ENCODE data around the gene FAM170B. TPM values are rescaled to one million over a fixed set of nuclear protein-coding genes. Genes with fewer than 3 reads are reported as not detected.

FAM170B gene
- total RNA-seq, 1 donor, result not detected

GRCh38 chr10:49115796-49116508 is 17.9 kb downstream of the FAM170B start:
- no peak for DNase-seq (ENCODE audit: low read depth)
- no peak for TF ChIP-seq CTCF (IDR thresholded peaks at IDR 0.05; ENCODE audit: insufficient read depth, low read depth, low read length)
- H3K4me3 ChIP-seq (ENCODE audit: low read depth, low read length), result peak overlapping the region; percentile 27

GRCh38 chr10:49115015-49115795 is 18.6 kb downstream of the FAM170B start, which contains the start of gene VSTM4:
TSS of gene VSTM4 (minus strand) at chr10:49115522. CDS start at chr10:49115485, 37 bp downstream.
- H3K4me3 ChIP-seq (ENCODE audit: low read depth, low read length), result peak within 1 kb of the TSS; percentile 57
- DNase-seq (ENCODE audit: low read depth), result no peak
- no peak for TF ChIP-seq CTCF (IDR thresholded peaks at IDR 0.05; ENCODE audit: insufficient read depth, low read depth, low read length)

- H3K4me3 ChIP-seq (ENCODE audit: low read depth, low read length), result peak overlapping the region; percentile 57
- peak; percentile 6 for TF ChIP-seq CTCF (IDR thresholded peaks at IDR 0.05; ENCODE audit: insufficient read depth, low read depth, low read length)
- peak; percentile 33 for DNase-seq (ENCODE audit: low read depth)
Measured at GRCh38 chr10:49114718-49115014, 19.2 kb downstream of the FAM170B start.

GRCh38 chr10:49113741-49114141 is 20.1 kb downstream of the FAM170B start:
- no peak overlapping the region for H3K4me3 ChIP-seq (ENCODE audit: low read depth, low read length)
- TF ChIP-seq CTCF (IDR thresholded peaks at IDR 0.05; ENCODE audit: insufficient read depth, low read depth, low read length), result no peak
- DNase-seq (ENCODE audit: low read depth), result no peak

- no peak overlapping the region for H3K4me3 ChIP-seq (ENCODE audit: low read depth, low read length)
- TF ChIP-seq CTCF (IDR thresholded peaks at IDR 0.05; ENCODE audit: insufficient read depth, low read depth, low read length), result no peak
- DNase-seq (ENCODE audit: low read depth), result no peak
Measured at GRCh38 chr10:49112851-49113250, 21.0 kb downstream of the FAM170B start.

GRCh38 chr10:49112098-49112497 is 21.7 kb downstream of the FAM170B start:
- TF ChIP-seq CTCF (IDR thresholded peaks at IDR 0.05; ENCODE audit: insufficient read depth, low read depth, low read length), result no peak
- H3K4me3 ChIP-seq (ENCODE audit: low read depth, low read length), result no peak overlapping the region
- no peak for DNase-seq (ENCODE audit: low read depth)

Measured in fibroblast of villous mesenchyme (primary cell).